ENCODE measurements around the gene SLC49A4. TPM values are rescaled to one million over a fixed set of nuclear protein-coding genes. Genes with fewer than 3 reads are reported as not detected.

Gene SLC49A4
- polyA plus RNA-seq, 1 experiment: 8.4 TPM

- H3K4me3 ChIP-seq (ENCODE audit: low read depth, low read length): no peak overlapping the region
- POLR2A ChIA-PET: no interaction called here
- CTCF ChIA-PET: interaction anchor here (0.9 to 1.7 kb wide), 2 partner anchors 9 to 12 kb away, joined by 3 to 7 read pairs; no protein-coding TSS in a partner anchor
- no peak for DNase-seq (ENCODE audit: low read depth)
- no peak for TF ChIP-seq CTCF (IDR thresholded peaks at IDR 0.05; ENCODE audit: insufficient read depth, low read depth, low read length)
- H3K36me3 ChIP-seq (ENCODE audit: control insufficient read depth, insufficient read depth, low read length): no peaks in the 10 kb centered on the region
- H3K27me3 ChIP-seq (ENCODE audit: control insufficient read depth, insufficient read depth, low read length): peaks cover 26% of the 10 kb centered on the region
These were observed 135.5 kb downstream of the SLC49A4 start for GRCh38 chr3:122930063-122930997.

Other genes with a start within 250 kb of the SLC49A4 start
- gene PARP9, start 230.8 kb upstream of the SLC49A4 start, polyA plus RNA-seq (2011; rRNA removed): 18.2 and 26.9 TPM in 2 replicates
- gene DTX3L, start 230.7 kb upstream of the SLC49A4 start, polyA plus RNA-seq (2011; rRNA removed): 3.5 and 6.1 TPM in 2 replicates
- 0.05 and 0.09 TPM in 2 replicates for gene PARP15, start 217.4 kb upstream of the SLC49A4 start, polyA plus RNA-seq (2011; rRNA removed)
- 13.2 and 20.0 TPM in 2 replicates for gene PARP14, start 114.2 kb upstream of the SLC49A4 start, polyA plus RNA-seq (2011; rRNA removed)
- gene HSPBAP1, start 1.2 kb upstream of the SLC49A4 start, polyA plus RNA-seq (2011; rRNA removed): 2.9 and 4.5 TPM in 2 replicates
- not detected in 2 replicates for gene SEMA5B, start 232.7 kb downstream of the SLC49A4 start, polyA plus RNA-seq (2011; rRNA removed)